Stimulated activated CD4-positive, alpha-beta T cell treated with anti-CD3 and anti-CD28 coated beads, TNF-alpha, amount 100 ng/mL, for 48 hours (primary cell): ENCODE results near the gene ZIM2.
"Not testable (repeated sequence)": the region's sequence is repeated elsewhere in the genome, so short reads cannot be mapped to it uniquely, and the experiment has no call there.

Source experiments
- DNase-seq, 3 donors: peaks; one replicate each; pipeline ENCODE4 v3.0.0-alpha.2; 2020; ENCODE audit warnings: low read depth in 3 of 3

Gene ZIM2

GRCh38 chr19:56840451-56841192 is at the start of gene ZIM2, which contains the start of gene PEG3:
ZIM2 (minus strand) TSS chr19:56840726; CDS start chr19:56824277, 16,449 bp downstream.
PEG3 (minus strand) TSS chr19:56840726; CDS start chr19:56824655, 16,071 bp downstream.
- no peak for DNase-seq

GRCh38 chr19:56885173-56885985 is 44.9 kb upstream of the ZIM2 start:
- no peak for DNase-seq

- DNase-seq: no peak
Measured at GRCh38 chr19:56884441-56884840, 43.9 kb upstream of the ZIM2 start.

- DNase-seq: no peak
Measured at GRCh38 chr19:56880592-56881190, 40.2 kb upstream of the ZIM2 start.

GRCh38 chr19:56877069-56877715 is 36.7 kb upstream of the ZIM2 start:
- DNase-seq: no peak

- no peak for DNase-seq
Measured at GRCh38 chr19:56875717-56876116, 35.2 kb upstream of the ZIM2 start.

GRCh38 chr19:56874530-56874929 is 34.0 kb upstream of the ZIM2 start:
- DNase-seq: no peak

- DNase-seq: no peak
Measured at GRCh38 chr19:56873493-56873892, 33.0 kb upstream of the ZIM2 start.

- DNase-seq: no peak
Measured at GRCh38 chr19:56869886-56870285, 29.4 kb upstream of the ZIM2 start.

GRCh38 chr19:56868446-56868845 is 27.9 kb upstream of the ZIM2 start:
- DNase-seq: no peak

GRCh38 chr19:56866538-56866937 is 26.0 kb upstream of the ZIM2 start:
- DNase-seq: no peak

GRCh38 chr19:56864443-56865125 is 24.1 kb upstream of the ZIM2 start:
- DNase-seq: no peak

GRCh38 chr19:56862741-56863140 is 22.2 kb upstream of the ZIM2 start:
- DNase-seq: no peak

- not testable (repeated sequence) for DNase-seq
Measured at GRCh38 chr19:56860409-56860808, 19.9 kb upstream of the ZIM2 start.

- no peak for DNase-seq
Measured at GRCh38 chr19:56858026-56858425, 17.5 kb upstream of the ZIM2 start.

GRCh38 chr19:56856822-56857221 is 16.3 kb upstream of the ZIM2 start:
- DNase-seq: no peak

GRCh38 chr19:56852361-56852760 is 11.8 kb upstream of the ZIM2 start:
- not testable (repeated sequence) for DNase-seq

GRCh38 chr19:56848166-56848565 is 7.6 kb upstream of the ZIM2 start:
- no peak for DNase-seq

GRCh38 chr19:56842412-56842811 is 1.9 kb upstream of the ZIM2 start:
- no peak for DNase-seq

- no peak for DNase-seq
Measured at GRCh38 chr19:56841193-56841543, 642 bp upstream of the ZIM2 start.

GRCh38 chr19:56839652-56840450 is 675 bp downstream of the ZIM2 start:
- DNase-seq: no peak
